ENCODE results near the gene TAC3. TPM values are rescaled to one million over a fixed set of nuclear protein-coding genes. Genes with fewer than 3 reads are reported as not detected.
"Not testable (repeated sequence)": the region's sequence is repeated elsewhere in the genome, so short reads cannot be mapped to it uniquely, and the experiment has no call there.

The TAC3 gene
- total RNA-seq = 0.31 to 0.47 TPM in 2 of 3 replicates, not detected in the other

DNA sequence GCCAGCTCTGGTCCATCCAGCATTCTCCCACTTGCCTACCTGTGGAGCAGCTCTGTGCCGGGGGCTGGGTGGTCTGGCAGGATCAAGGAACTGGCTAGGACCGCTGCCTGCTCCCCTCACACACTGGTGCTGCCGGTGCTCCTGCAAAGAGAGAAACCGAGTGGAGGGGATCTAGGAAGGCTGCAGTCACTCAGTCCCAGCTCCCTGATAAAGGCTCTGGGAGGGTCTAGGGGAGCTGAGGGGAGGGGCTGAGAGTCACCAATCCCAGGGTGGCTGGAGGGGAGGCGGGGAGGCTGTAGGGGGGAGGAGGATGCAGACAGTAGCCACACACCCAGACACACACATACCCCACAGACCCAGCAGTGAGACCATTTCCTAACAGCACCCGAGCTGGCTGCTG is at the start of gene TAC3:
Gene TAC3, minus strand, starts transcription at position 182 of the 400 bp plus-strand sequence. CDS start 732 bp downstream, outside the sequence.
- H3K9me3 Mint-ChIP-seq = no peaks in the 10 kb centered on the region
- no peaks in the 10 kb centered on the region for H3K4me1 Mint-ChIP-seq
- H3K27me3 Mint-ChIP-seq (ENCODE audit: low read depth) = peaks cover 26% of the 10 kb centered on the region
- TF ChIP-seq, protein P1, sequence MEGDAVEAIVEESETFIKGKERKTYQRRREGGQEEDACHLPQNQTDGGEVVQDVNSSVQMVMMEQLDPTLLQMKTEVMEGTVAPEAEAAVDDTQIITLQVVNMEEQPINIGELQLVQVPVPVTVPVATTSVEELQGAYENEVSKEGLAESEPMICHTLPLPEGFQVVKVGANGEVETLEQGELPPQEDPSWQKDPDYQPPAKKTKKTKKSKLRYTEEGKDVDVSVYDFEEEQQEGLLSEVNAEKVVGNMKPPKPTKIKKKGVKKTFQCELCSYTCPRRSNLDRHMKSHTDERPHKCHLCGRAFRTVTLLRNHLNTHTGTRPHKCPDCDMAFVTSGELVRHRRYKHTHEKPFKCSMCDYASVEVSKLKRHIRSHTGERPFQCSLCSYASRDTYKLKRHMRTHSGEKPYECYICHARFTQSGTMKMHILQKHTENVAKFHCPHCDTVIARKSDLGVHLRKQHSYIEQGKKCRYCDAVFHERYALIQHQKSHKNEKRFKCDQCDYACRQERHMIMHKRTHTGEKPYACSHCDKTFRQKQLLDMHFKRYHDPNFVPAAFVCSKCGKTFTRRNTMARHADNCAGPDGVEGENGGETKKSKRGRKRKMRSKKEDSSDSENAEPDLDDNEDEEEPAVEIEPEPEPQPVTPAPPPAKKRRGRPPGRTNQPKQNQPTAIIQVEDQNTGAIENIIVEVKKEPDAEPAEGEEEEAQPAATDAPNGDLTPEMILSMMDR (IDR thresholded peaks at IDR 0.05; ENCODE audit: unreplicated experiment) = no peak
- H3K4me3 Mint-ChIP-seq = no peak within 1 kb of the TSS
- no peaks in the 10 kb centered on the region for H3K36me3 Mint-ChIP-seq
- no peak within 1 kb of the TSS for H3K27ac Mint-ChIP-seq
- no peak for DNase-seq (ENCODE audit: low spot score in 2 of 2, unreplicated experiment in 2 of 2)

GRCh38 chr12:57063991-57064685 is 47.8 kb upstream of the TAC3 start:
- Mint-ChIP-seq H3K27me3 (ENCODE audit: low read depth) (no peaks in the 10 kb centered on the region), H3K9me3 (no peaks in the 10 kb centered on the region), H3K36me3 (peaks cover 15% of the 10 kb centered on the region), H3K4me1 (no peaks in the 10 kb centered on the region), H3K4me3 (no peak overlapping the region), H3K27ac (no peak overlapping the region)
- TF ChIP-seq, protein P1 (IDR thresholded peaks at IDR 0.05; ENCODE audit: unreplicated experiment) = no peak
- DNase-seq (ENCODE audit: low spot score in 2 of 2, unreplicated experiment in 2 of 2) = no peak

- H3K4me1 Mint-ChIP-seq = no peaks in the 10 kb centered on the region
- no peak overlapping the region for H3K4me3 Mint-ChIP-seq
- no peaks in the 10 kb centered on the region for H3K27me3 Mint-ChIP-seq (ENCODE audit: low read depth)
- peaks cover 11% of the 10 kb centered on the region for H3K36me3 Mint-ChIP-seq
- no peak for DNase-seq (ENCODE audit: low spot score in 2 of 2, unreplicated experiment in 2 of 2)
- TF ChIP-seq, protein P1 (IDR thresholded peaks at IDR 0.05; ENCODE audit: unreplicated experiment) = no peak
- peaks cover 4% of the 10 kb centered on the region for H3K9me3 Mint-ChIP-seq
- H3K27ac Mint-ChIP-seq = no peak overlapping the region
These were observed 42.1 kb upstream of the TAC3 start for GRCh38 chr12:57058454-57058853.

GRCh38 chr12:57057067-57057751 is 40.9 kb upstream of the TAC3 start:
- Mint-ChIP-seq H3K4me3 (no peak overlapping the region), H3K4me1 (no peaks in the 10 kb centered on the region), H3K27ac (no peak overlapping the region), H3K27me3 (ENCODE audit: low read depth) (no peaks in the 10 kb centered on the region), H3K9me3 (peaks cover 4% of the 10 kb centered on the region), H3K36me3 (peaks cover 11% of the 10 kb centered on the region)
- DNase-seq (ENCODE audit: low spot score in 2 of 2, unreplicated experiment in 2 of 2) = no peak
- TF ChIP-seq, protein P1 (IDR thresholded peaks at IDR 0.05; ENCODE audit: unreplicated experiment) = no peak

GRCh38 chr12:57055824-57056223 is 39.5 kb upstream of the TAC3 start:
- Mint-ChIP-seq H3K27ac (no peak overlapping the region), H3K27me3 (ENCODE audit: low read depth) (peaks cover 10% of the 10 kb centered on the region), H3K36me3 (peaks cover 11% of the 10 kb centered on the region), H3K4me3 (no peak overlapping the region), H3K4me1 (no peaks in the 10 kb centered on the region), H3K9me3 (peaks cover 4% of the 10 kb centered on the region)
- DNase-seq (ENCODE audit: low spot score in 2 of 2, unreplicated experiment in 2 of 2) = no peak
- TF ChIP-seq, protein P1 (IDR thresholded peaks at IDR 0.05; ENCODE audit: unreplicated experiment) = no peak

GRCh38 chr12:57053901-57054300 is 37.6 kb upstream of the TAC3 start:
- H3K4me1 Mint-ChIP-seq; H3K4me3 Mint-ChIP-seq; H3K27ac Mint-ChIP-seq; H3K9me3 Mint-ChIP-seq; H3K36me3 Mint-ChIP-seq; DNase-seq (ENCODE audit: low spot score in 2 of 2, unreplicated experiment in 2 of 2): not testable (repeated sequence)
- peaks cover 27% of the 10 kb centered on the region for H3K27me3 Mint-ChIP-seq (ENCODE audit: low read depth)

- not testable (repeated sequence) for H3K4me1 Mint-ChIP-seq; H3K9me3 Mint-ChIP-seq; H3K27ac Mint-ChIP-seq; DNase-seq (ENCODE audit: low spot score in 2 of 2, unreplicated experiment in 2 of 2); H3K4me3 Mint-ChIP-seq; H3K36me3 Mint-ChIP-seq
- H3K27me3 Mint-ChIP-seq (ENCODE audit: low read depth) = peaks cover 31% of the 10 kb centered on the region
These were observed 36.8 kb upstream of the TAC3 start for GRCh38 chr12:57053146-57053545.

Data from mesothelial cell of epicardium (in vitro differentiated cells).